IMR-90 (cell line): Measurements from ENCODE around the gene NR2F2. TPM values are rescaled to one million over a fixed set of nuclear protein-coding genes. Genes with fewer than 3 reads are reported as not detected.

ENCODE experiments used
- ATAC-seq: fragments of 200-7000 bp; cut with Tn5 transposase; 2 replicates; pipeline ENCODE4 v1.9.1; 2020; ENCODE audit warnings: low read depth, mild to moderate bottlenecking, moderate library complexity
- BruUV-seq: library from RNA; stranded (reverse); fragments of 400-500 nt; replicated peaks from 2 replicates; lab custom pipeline; 2021; lab: Mats Ljungman, UMichigan
- CTCF ChIA-PET: fragments of 300-600 bp; formaldehyde crosslinking; extraction: SDS; loops from one replicate; lab custom pipeline; 2021; ENCODE audit warnings: antibody characterized with exemption; lab: Yijun Ruan, JAX
- POLR2A ChIA-PET: fragments of 300-600 bp; sonication (Branson Sonifier 250); formaldehyde crosslinking; loops from one replicate; lab custom pipeline; 2022; ENCODE audit warnings: antibody characterized with exemption; ENCODE audit not compliant: unreplicated experiment; lab: Charles Lee
- DNase-seq: peaks from one replicate; pipeline ENCODE4 v3.0.0; 2013
- H2AFZ ChIP-seq: replicated peaks from 2 replicates; pipeline ENCODE3; 2013; ENCODE audit warnings: low read length, mild to moderate bottlenecking; ENCODE audit not compliant: poor library complexity
- H2AK5ac ChIP-seq: 2 replicates; pipeline ENCODE4 v1.6.1; 2013; ENCODE audit warnings: low read depth, low read length, inconsistent platforms
- H2AK9ac ChIP-seq: replicated peaks from 2 replicates; pipeline ENCODE3; 2013; ENCODE audit warnings: mild to moderate bottlenecking, low read depth, low read length, moderate library complexity; ENCODE audit not compliant: poor library complexity
- H2BK120ac ChIP-seq: 2 replicates; pipeline ENCODE4 v1.6.1; 2013; ENCODE audit warnings: low read depth, low read length, inconsistent platforms
- H2BK15ac ChIP-seq: 3 replicates; pipeline ENCODE4 v1.6.1; 2013; ENCODE audit warnings: low read depth, low read length, inconsistent platforms
- H2BK20ac ChIP-seq: 2 replicates; pipeline ENCODE4 v1.6.1; 2013; ENCODE audit warnings: low read depth, mild to moderate bottlenecking, inconsistent platforms, low read length, moderate library complexity
- H2BK5ac ChIP-seq: 2 replicates; pipeline ENCODE4 v1.6.1; 2013; ENCODE audit warnings: mild to moderate bottlenecking, low read depth, low read length, inconsistent platforms; ENCODE audit not compliant: poor library complexity, severe bottlenecking
- H3K14ac ChIP-seq: replicated peaks from 2 replicates; pipeline ENCODE4 v1.6.1; 2013; ENCODE audit warnings: low read depth, low read length, inconsistent platforms
- H3K18ac ChIP-seq: 2 replicates; pipeline ENCODE4 v1.6.1; 2013; ENCODE audit warnings: low read depth, low read length, control low read depth
- H3K23ac ChIP-seq: 2 replicates; pipeline ENCODE4 v1.6.1; 2013; ENCODE audit warnings: low read depth, low read length, inconsistent platforms
- H3K27ac ChIP-seq: 2 replicates; pipeline ENCODE4 v1.5.1; 2013; ENCODE audit warnings: mild to moderate bottlenecking, control low read depth, low read length; ENCODE audit not compliant: insufficient read depth
- H3K27me3 ChIP-seq: 2 replicates; pipeline ENCODE4 v1.6.1; 2013; ENCODE audit warnings: low read length; ENCODE audit not compliant: control insufficient read depth, insufficient read depth
- H3K36me3 ChIP-seq: 2 replicates; pipeline ENCODE4 v1.6.1; 2013; ENCODE audit warnings: low read length, mixed read lengths; ENCODE audit not compliant: control insufficient read depth, insufficient read depth
- H3K4ac ChIP-seq: 2 replicates; pipeline ENCODE4 v1.6.1; 2013; ENCODE audit warnings: low read depth, low read length, inconsistent platforms
- H3K4me1 ChIP-seq: 2 replicates; pipeline ENCODE4 v1.6.1; 2013; ENCODE audit warnings: low read length, mixed read lengths; ENCODE audit not compliant: control insufficient read depth, insufficient read depth
- H3K4me2 ChIP-seq: 2 replicates; pipeline ENCODE4 v1.6.1; 2013; ENCODE audit warnings: low read depth, mild to moderate bottlenecking, control low read depth, low read length, moderate library complexity
- H3K4me3 ChIP-seq: 2 replicates; pipeline ENCODE4 v1.5.1; 2013; ENCODE audit warnings: low read depth, mild to moderate bottlenecking, control low read depth, low read length, moderate library complexity; ENCODE audit not compliant: insufficient read depth
- H3K56ac ChIP-seq: 2 replicates; pipeline ENCODE4 v1.6.1; 2013; ENCODE audit warnings: low read length, inconsistent platforms; ENCODE audit not compliant: insufficient read depth; ENCODE audit errors: extremely low read depth
- H3K79me1 ChIP-seq, 2 experiments: 2 replicates each; pipeline ENCODE4 v1.6.1; 2013; ENCODE audit warnings: low read length in 2 of 2, inconsistent platforms in 1 of 2, low read depth in 1 of 2
- H3K9ac ChIP-seq: 2 replicates; pipeline ENCODE4 v1.6.1; 2013; ENCODE audit warnings: low read depth, low read length, control low read depth
- H3K9me1 ChIP-seq: 2 replicates; pipeline ENCODE4 v1.6.1; 2013; ENCODE audit warnings: low read length, inconsistent platforms; ENCODE audit not compliant: insufficient read depth
- H3K9me3 ChIP-seq: 2 replicates; pipeline ENCODE4 v1.6.1; 2013; ENCODE audit warnings: low read length; ENCODE audit not compliant: control insufficient read depth, insufficient read depth
- H4K20me1 ChIP-seq: 2 replicates; pipeline ENCODE4 v1.6.1; 2013; ENCODE audit warnings: low read length, inconsistent platforms; ENCODE audit not compliant: insufficient read depth
- H4K5ac ChIP-seq: 2 replicates; pipeline ENCODE4 v1.6.1; 2013; ENCODE audit warnings: mild to moderate bottlenecking, low read depth, low read length, control low read depth
- H4K8ac ChIP-seq, 2 experiments: 2 replicates each; pipeline ENCODE4 v1.6.1; 2013; ENCODE audit warnings: low read depth in 2 of 2, low read length in 2 of 2, control low read depth in 1 of 2, inconsistent platforms in 1 of 2
- H4K91ac ChIP-seq: 2 replicates; pipeline ENCODE4 v1.6.1; 2013; ENCODE audit warnings: low read depth, low read length, inconsistent platforms; ENCODE audit not compliant: insufficient read depth
- BHLHE40 ChIP-seq: fragments of 150-350 bp; IDR thresholded peaks from 2 replicates; pipeline ENCODE4 v1.6.1; 2016; ENCODE audit warnings: mild to moderate bottlenecking, low read depth, low read length
- CEBPB ChIP-seq: IDR thresholded peaks from 2 replicates; pipeline ENCODE4 v1.6.1; 2012; ENCODE audit warnings: low read depth, low read length, improper control_type of control experiment
- CHD1 ChIP-seq: IDR thresholded peaks from 2 replicates; pipeline ENCODE4 v1.6.1; 2012; ENCODE audit warnings: low read depth, low read length, improper control_type of control experiment
- FOS ChIP-seq: fragments of 150-350 bp; IDR thresholded peaks from 2 replicates; pipeline ENCODE4 v1.6.1; 2016; ENCODE audit warnings: low read depth, low read length
- MAFK ChIP-seq: IDR thresholded peaks from 2 replicates; pipeline ENCODE4 v1.6.1; 2012; ENCODE audit warnings: low read depth, low read length, improper control_type of control experiment
- MAZ ChIP-seq: IDR thresholded peaks from 2 replicates; pipeline ENCODE4 v1.6.1; 2012; ENCODE audit warnings: low read depth, mild to moderate bottlenecking, low read length, improper control_type of control experiment, moderate library complexity, borderline replicate concordance
- MXI1 ChIP-seq: IDR thresholded peaks from 2 replicates; pipeline ENCODE4 v1.6.1; 2012; ENCODE audit warnings: low read depth, mild to moderate bottlenecking, low read length, moderate library complexity, borderline replicate concordance
- NFE2L2 ChIP-seq: fragments of 150-350 bp; IDR thresholded peaks from 2 replicates; pipeline ENCODE4 v1.6.1; 2016; ENCODE audit warnings: low read depth, mild to moderate bottlenecking, low read length
- POLR2A ChIP-seq: IDR thresholded peaks from 2 replicates; pipeline ENCODE4 v1.6.1; 2012; ENCODE audit warnings: mild to moderate bottlenecking, low read depth, low read length
- RAD21 ChIP-seq: IDR thresholded peaks from 2 replicates; pipeline ENCODE4 v1.6.1; 2012; ENCODE audit warnings: low read length, improper control_type of control experiment
- RCOR1 ChIP-seq: IDR thresholded peaks from 2 replicates; pipeline ENCODE4 v1.6.1; 2012; ENCODE audit warnings: mild to moderate bottlenecking, low read length, improper control_type of control experiment; ENCODE audit not compliant: insufficient replicate concordance
- RFX5 ChIP-seq: IDR thresholded peaks from 2 replicates; pipeline ENCODE4 v1.8.0; 2012; ENCODE audit warnings: low read depth, mild to moderate bottlenecking, low read length, moderate library complexity
- SMC3 ChIP-seq: fragments of 150-350 bp; IDR thresholded peaks from 2 replicates; pipeline ENCODE4 v1.6.1; 2016; ENCODE audit warnings: low read depth, mild to moderate bottlenecking, antibody characterized with exemption, low read length, moderate library complexity
- USF2 ChIP-seq: fragments of 150-350 bp; IDR thresholded peaks from 2 replicates; pipeline ENCODE4 v1.6.1; 2017; ENCODE audit warnings: mild to moderate bottlenecking, antibody characterized with exemption, low read length, low read depth
- WGBS, 2 experiments: methylation state at CpG; one replicate each; pipeline versions ENCODE4 v1.1.5 to v1.1.7; 2013; ENCODE audit warnings: missing lambda C conversion rate in 2 of 2; ENCODE audit not compliant: insufficient read length in 1 of 2; ENCODE audit errors: extremely low coverage in 2 of 2; 5-methylcytosine and 5-hydroxymethylcytosine counted together
- dilution Hi-C: fragments of 300-500 bp; cut with HindIII; formaldehyde crosslinking; loops from one replicate; pipeline ENCODE4 v1.14.3; 2018; ENCODE audit warnings: low sequenced_read_pairs; ENCODE audit not compliant: unreplicated experiment
- in situ Hi-C: fragments of 300-500 bp; cut with MboI; formaldehyde crosslinking; loops from 3 replicates; pipeline ENCODE4 v1.14.3; 2019; ENCODE audit warnings: low sequenced_read_pairs, inconsistent platforms, mixed read lengths
- intact Hi-C: fragments of 100-400 bp; cut with micrococcal nuclease; formaldehyde crosslinking; loops from 2 replicates; pipeline ENCODE4 v1.10.0; 2022
- polyA plus RNA-seq, 3 experiments: library from polyadenylated mRNA; depleted of rRNA; stranded (reverse); fragments of >200 nt; gene quantifications; 2 replicates each; pipeline ENCODE4 v1.2.3, GENCODE V29; 2012; ENCODE audit warnings: low replicate concordance in 1 of 3
- total RNA-seq: library from RNA; depleted of rRNA; stranded (reverse); fragments of >200 nt; gene quantifications from 2 replicates; pipeline ENCODE4 v1.2.3, GENCODE V29; 2012
- TF ChIP-seq, protein P1 (sequence below): conservative IDR thresholded peaks from 2 replicates; pipeline ENCODE4 v1.5.1; 2012; ENCODE audit warnings: mild to moderate bottlenecking, low read depth, low read length, improper control_type of control experiment
- TF ChIP-seq, protein P2 (sequence below): fragments of 150-350 bp; IDR thresholded peaks from 2 replicates; pipeline ENCODE4 v1.6.1; 2016; ENCODE audit warnings: low read depth, mild to moderate bottlenecking, low read length, moderate library complexity, borderline replicate concordance

The NR2F2 gene
- total and polyA plus RNA-seq, 2 of the 4 experiments (the other 2 are of a cell fraction), result 20.3 to 161 TPM

DNA sequence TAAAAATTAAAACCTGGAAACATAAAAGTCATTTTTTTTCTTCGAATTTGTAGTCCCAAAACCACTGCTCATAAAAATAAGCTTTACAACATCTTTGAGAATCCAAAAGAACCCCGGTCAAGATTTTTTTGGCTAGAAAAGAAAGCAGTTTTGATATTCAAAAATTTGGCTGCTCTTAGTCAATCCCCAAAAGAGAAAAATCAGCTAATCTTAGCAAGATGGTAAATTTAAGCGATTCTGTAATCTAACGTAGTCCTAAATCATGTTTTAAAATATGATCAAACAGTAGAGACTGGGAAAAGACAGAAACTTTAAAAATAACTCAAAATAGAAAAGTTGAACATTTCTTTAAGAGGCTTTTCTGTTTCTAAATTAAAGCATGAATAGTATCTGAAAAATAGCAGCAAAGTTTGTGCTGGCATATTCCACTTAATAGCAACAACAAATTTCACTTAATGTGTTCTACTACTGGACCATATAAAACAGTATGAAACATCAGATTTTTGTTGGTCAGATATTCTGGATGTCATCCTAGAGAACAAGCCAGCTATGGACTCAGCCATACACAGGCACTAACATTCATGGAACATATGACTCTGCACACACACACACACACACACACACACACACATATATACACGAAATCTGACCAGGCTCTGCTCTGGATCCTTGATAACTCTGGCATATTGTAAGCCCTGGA lies 19.1 kb upstream of the NR2F2 start:
- BruUV-seq, result no TSS peak
- Histone ChIP-seq H3K56ac (no peak overlapping the region), H4K5ac (no peak overlapping the region), H4K20me1 (no peaks in the 10 kb centered on the region), H4K8ac (no peak overlapping the region), H3K27ac (no peak overlapping the region), H3K4me2 (no peak overlapping the region), H3K9me3 (no peaks in the 10 kb centered on the region), H3K4me1 (no peaks in the 10 kb centered on the region), H2BK20ac (no peak overlapping the region), H3K36me3 (no peaks in the 10 kb centered on the region), H3K9me1 (no peaks in the 10 kb centered on the region), H3K27me3 (no peaks in the 10 kb centered on the region), H2AK9ac (no peak overlapping the region), H3K9ac (no peak overlapping the region), H3K14ac (no peak overlapping the region), H2AK5ac (no peak overlapping the region), H3K4ac (no peak overlapping the region), H2AFZ (no peak overlapping the region), H3K18ac (no peak overlapping the region), H2BK120ac (no peak overlapping the region), H3K79me1 (no peaks in the 10 kb centered on the region; a peak in 1 of 4 replicates), H3K23ac (no peak overlapping the region), H3K4me3 (no peak overlapping the region), H2BK15ac (no peak overlapping the region), H4K91ac (no peak overlapping the region), H2BK5ac (no peak overlapping the region)
- intact Hi-C loops (no loop called here), dilution Hi-C loops (no loop called here), in situ Hi-C loops (no loop called here)
- POLR2A ChIA-PET, result no interaction called here
- DNase-seq (no peak), ATAC-seq (no peak)
- no CpG with 5 or more reads among the region's 5 CpGs for WGBS, 2 experiments
- CTCF ChIA-PET, result no interaction called here
- no peak for TF ChIP-seq BHLHE40
- no peak for TF ChIP-seq NFE2L2
- TF ChIP-seq MAFK, result no peak
- TF ChIP-seq RFX5, result no peak
- no peak for TF ChIP-seq MXI1
- no peak for TF ChIP-seq RCOR1
- TF ChIP-seq, protein P1, sequence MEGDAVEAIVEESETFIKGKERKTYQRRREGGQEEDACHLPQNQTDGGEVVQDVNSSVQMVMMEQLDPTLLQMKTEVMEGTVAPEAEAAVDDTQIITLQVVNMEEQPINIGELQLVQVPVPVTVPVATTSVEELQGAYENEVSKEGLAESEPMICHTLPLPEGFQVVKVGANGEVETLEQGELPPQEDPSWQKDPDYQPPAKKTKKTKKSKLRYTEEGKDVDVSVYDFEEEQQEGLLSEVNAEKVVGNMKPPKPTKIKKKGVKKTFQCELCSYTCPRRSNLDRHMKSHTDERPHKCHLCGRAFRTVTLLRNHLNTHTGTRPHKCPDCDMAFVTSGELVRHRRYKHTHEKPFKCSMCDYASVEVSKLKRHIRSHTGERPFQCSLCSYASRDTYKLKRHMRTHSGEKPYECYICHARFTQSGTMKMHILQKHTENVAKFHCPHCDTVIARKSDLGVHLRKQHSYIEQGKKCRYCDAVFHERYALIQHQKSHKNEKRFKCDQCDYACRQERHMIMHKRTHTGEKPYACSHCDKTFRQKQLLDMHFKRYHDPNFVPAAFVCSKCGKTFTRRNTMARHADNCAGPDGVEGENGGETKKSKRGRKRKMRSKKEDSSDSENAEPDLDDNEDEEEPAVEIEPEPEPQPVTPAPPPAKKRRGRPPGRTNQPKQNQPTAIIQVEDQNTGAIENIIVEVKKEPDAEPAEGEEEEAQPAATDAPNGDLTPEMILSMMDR, result no peak
- TF ChIP-seq CEBPB, result no peak
- no peak for TF ChIP-seq FOS
- no peak for TF ChIP-seq SMC3
- no peak for TF ChIP-seq RAD21
- TF ChIP-seq MAZ, result no peak
- no peak for TF ChIP-seq USF2
- no peak for TF ChIP-seq CHD1
- TF ChIP-seq POLR2A, result no peak
- TF ChIP-seq, protein P2, sequence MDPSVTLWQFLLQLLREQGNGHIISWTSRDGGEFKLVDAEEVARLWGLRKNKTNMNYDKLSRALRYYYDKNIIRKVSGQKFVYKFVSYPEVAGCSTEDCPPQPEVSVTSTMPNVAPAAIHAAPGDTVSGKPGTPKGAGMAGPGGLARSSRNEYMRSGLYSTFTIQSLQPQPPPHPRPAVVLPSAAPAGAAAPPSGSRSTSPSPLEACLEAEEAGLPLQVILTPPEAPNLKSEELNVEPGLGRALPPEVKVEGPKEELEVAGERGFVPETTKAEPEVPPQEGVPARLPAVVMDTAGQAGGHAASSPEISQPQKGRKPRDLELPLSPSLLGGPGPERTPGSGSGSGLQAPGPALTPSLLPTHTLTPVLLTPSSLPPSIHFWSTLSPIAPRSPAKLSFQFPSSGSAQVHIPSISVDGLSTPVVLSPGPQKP, result no peak
